ENCODE results near the gene MTR.
"Not testable (repeated sequence)": the region's sequence is repeated elsewhere in the genome, so short reads cannot be mapped to it uniquely, and the experiment has no call there.

The MTR gene

DNA sequence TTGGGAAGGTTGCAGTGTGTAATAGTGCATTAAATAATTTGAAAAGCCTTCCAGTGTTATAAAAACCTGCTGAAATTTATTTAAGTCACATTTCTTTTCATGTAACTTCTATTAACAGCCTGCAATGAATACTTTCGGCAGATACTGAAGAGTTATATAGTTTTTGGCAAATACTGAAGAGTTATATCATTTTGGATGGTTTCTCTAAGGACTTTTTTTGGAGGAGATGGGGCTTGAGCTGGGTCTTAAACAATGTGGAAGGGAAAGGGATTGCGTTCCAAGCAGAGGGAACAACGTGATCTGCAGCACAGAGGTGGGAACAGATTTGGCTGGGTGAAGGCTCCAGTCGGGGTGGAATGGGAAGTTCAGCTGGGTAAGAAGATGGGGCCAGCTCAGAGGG, 39.8 kb downstream of the MTR start:
- no peak for DNase-seq

GRCh38 chr1:236835491-236835890, 40.4 kb downstream of the MTR start:
- DNase-seq, result no peak

DNA sequence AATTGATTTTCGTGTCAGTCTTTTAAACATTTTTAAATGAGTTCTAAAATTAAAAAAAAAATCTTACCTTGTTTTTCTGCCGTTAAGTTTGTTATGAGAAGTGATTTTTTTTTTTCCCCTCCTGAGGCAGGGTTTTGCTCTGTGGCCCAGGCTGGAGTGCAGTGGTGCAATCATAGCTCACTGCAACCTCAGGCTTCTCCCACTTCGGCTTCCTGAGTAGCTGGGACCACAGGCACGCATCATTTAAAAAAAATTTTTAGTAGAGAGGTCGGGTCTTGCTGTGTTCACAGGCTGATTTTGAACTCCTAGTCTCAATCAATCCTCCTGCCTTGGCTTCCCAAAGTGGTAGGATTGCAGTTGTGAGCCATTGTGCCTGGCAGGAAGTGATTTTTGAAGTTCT, 41.1 kb downstream of the MTR start:
- DNase-seq, result peak; percentile 3

DNA sequence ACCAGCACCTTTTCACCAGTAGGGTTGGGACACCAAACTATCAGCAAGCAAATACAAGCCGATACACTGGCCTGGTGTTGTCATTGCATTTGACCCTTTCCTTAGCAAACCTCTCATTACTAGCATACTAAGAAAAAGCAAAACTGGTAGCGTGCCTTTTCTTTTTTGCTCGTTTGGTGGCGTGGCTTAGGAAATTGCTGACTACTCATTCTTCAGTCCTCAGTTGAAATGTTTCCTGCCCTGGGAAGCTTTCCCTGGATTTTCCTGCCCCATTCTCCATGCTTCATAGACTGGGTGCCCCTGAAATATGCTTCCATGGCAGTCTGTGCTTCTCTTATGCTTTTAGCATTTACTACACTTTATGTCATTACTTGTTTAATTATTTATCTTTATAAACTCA, 42.0 kb downstream of the MTR start:
- no peak for DNase-seq

GRCh38 chr1:236837897-236838296, 42.8 kb downstream of the MTR start:
- no peak for DNase-seq

GRCh38 chr1:236841341-236841740, 46.2 kb downstream of the MTR start:
- DNase-seq, result no peak

- DNase-seq, result peak; percentile 14
Measured at GRCh38 chr1:236844499-236845271, 49.6 kb downstream of the MTR start.

DNA sequence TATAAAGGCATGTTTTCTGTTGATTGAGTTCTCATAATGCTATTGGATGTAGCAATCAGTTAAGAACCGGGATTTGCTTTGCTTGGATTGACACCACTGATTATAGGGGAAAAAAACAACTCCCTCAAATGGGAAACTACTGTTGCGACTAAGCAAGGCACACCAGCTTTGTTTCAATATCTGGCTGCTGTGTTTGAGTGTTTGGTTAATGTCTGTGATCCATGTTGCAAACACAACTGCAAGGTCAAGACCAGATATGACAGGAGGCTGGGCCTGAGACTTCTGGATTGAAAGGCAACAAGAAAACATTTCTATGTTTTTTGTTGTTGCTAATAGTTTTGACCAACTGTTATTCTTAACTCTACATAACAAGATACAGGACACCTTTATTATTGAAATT, 50.7 kb downstream of the MTR start:
- DNase-seq, result no peak

DNA sequence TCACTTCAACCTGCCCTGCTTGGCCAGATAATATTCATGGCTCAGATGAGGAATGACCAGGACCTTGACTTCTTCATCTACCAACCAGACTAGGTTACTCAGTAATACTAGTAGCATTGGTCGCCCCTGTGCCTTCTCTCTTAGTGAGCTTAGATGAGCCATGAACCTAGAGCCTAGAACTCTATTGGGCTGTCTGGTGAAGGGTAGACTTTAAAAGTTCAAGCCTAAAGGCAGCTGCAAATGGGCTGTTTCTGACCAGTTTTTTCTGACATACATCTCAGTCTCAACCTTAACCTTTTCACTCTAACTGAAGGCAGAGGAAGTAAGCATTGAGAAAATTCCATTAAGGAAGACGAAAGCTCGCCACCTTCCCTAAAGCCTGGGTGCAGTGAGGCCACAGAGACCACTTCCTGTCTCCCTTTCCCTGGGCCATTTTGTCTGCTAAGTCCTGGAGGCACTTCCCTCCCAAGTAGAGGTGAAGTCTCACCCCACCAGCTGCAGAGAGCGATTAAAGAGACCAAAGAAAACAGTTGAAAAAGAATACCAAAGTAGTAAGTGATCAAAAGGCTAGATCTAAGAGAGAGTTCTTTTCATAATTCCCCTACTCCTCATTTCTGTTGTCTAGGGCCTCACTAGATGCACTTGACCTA, 53.3 kb downstream of the MTR start:
- DNase-seq, result no peak

GRCh38 chr1:236850077-236850979, 55.2 kb downstream of the MTR start:
- DNase-seq, result no peak

DNA sequence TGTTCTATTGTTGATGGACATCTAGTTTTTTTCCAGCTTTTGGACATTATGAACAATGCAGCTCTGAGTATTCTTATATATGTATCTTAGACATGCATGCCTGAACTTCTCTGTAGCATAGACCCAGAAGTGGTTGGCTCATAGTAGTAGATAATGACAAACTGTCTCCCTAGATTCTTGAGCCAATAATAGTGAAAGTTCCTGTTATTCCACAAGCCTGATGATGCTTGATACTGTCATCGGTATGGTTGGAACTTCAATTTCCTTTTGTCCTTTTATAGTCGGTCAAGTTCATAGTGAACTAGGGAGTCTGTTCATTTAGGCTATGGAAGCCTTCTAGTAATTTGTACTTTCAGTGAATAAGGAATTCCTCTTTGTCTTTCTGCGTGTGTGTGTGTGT, 56.8 kb downstream of the MTR start:
- no peak for DNase-seq

DNA sequence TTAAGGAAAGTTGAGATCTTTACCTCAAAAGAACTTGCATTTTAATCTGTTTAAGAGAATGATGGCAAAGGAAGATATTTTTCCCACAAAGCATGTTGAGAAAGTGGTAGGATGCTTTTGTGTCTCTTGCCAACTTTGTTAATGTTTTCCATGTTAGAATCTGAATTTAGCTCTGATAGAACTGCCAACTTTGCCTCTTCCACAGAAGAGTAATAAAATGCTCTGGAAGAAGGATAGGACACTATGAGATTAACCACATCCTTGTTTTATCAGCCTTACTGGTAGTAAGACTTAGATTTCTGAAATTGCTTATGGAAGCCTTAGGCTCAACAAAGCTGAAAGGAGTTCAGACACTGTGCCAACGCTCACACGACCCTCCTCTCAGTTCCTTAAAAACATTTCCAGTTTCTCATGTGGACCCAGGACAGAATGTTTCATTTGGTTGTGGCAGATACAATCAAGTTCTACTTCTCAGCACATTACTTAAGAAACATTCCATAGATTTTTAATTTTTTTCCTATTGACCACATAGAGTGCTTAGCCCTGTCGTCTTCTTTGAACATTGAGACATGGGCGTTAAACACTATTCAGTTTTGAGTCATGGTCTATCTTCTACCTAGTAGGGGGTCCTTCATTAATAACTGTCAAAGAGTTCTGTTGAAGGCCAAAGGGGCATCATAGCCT, 59.0 kb downstream of the MTR start:
- DNase-seq, result peak; percentile 78

GRCh38 chr1:236854605-236854983, 59.5 kb downstream of the MTR start:
- DNase-seq, result peak; percentile 74

DNA sequence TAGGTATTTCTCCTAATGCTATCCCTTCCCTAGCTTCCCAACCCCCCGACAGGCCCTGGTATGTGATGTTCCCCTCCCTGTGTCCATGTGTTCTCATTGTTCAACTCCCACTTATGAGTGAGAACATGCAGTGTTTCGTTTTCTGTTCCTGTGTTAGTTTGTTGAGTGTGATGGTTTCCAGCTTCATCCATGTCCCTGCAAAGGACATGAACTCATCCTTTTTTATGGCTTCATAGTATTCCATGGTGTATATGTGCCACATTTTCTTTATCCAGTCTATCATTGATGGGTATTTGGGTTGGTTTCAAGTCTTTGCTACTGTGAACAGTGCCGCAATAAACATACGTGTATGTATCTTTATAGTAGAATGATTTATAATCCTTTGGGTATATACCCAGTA, 61.6 kb downstream of the MTR start:
- DNase-seq, result not testable (repeated sequence)

- no peak for DNase-seq
Measured at GRCh38 chr1:236858165-236858564, 63.1 kb downstream of the MTR start.

DNA sequence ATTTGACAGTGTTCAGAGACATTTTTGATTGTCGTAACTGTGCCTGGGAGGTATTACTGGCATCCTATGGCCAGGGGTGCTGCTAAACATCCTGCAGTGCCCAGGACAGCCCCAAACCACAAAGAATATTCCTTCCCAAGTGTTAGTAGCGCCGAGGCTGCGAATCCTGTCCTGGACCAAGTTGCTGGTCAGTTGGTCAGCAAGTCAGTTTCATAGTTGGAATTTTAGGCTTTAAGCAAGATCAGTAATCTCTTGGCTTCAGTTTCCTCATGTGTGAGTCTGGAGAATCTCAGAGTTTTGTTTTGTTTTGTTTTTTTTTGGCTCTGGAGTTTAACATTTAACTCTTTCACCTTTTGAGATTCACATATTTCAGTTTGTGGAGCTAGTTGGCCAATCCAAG, 65.0 kb downstream of the MTR start:
- no peak for DNase-seq

DNA sequence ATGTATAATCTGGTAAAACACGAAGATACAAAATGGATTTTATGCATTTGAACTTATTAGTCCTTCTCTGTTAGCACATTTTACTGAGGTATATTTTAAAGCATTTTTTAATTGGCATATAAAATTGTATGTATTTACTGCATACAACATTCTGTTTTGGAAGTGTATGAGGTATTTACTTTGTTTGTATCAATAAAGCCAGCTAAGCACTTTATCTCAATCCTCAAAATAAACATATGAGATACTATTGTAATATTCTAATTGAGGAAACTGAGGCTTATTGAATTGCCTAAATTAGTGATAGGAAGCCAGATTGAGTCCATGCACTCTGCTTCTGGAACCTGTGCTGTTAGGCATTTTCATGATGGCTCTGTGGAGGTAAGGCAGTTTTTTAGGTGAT, 65.6 kb downstream of the MTR start:
- DNase-seq, result no peak

GRCh38 chr1:236861560-236862218, 66.6 kb downstream of the MTR start:
- DNase-seq, result peak; percentile 72

GRCh38 chr1:236862219-236862591, 67.1 kb downstream of the MTR start:
- no peak for DNase-seq

DNA sequence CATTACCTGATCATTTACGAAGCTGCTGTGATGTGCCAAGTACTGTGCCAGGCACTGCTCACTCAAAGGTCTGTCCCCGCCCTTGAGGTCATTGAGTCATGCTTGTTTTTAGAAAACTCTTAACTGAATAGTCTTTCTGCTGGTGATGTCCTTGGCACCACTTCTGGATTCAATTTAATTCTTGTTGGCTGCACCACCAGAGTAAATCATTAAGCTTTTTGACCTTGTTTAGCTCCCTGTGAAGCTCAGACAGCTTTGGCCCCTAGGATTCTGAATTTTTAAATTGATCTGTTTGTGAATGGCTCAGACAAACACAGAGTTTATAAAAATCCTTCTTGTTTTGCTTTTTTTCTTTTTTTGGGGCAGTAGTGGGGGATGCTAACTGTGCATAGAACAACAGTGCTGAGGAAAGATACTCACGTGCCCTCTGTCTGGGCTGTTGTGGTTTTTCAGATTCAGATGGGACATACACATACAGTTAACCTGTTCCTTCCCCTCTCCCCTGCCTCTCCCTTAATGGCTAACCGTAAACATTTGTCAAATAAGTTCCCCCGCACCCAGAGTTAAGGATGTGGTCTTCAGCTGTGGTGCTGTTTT, 67.6 kb downstream of the MTR start:
- no peak for DNase-seq

DNA sequence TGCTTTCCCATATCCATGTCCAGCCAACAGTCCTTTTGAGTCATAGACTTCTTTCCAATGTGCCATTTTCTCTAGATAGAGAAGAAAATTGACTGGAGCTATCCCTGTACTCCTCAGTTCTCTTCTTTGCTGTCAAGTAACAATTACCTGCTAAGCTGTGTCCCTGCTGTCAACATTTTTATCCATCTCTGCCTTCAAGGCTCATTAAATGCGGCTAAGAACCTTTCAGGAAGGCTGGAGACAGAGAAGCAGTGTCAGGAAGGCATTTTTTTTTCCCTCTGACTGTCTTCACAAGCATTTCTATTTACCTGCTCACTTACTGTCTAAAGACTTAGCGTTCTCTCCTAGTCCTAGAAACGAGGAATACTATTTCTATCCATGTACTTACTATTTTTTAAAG, 69.1 kb downstream of the MTR start:
- no peak for DNase-seq

Measured in fibroblast of skin of abdomen (primary cell).